ENCODE measurements around the gene HSD17B7. TPM values are rescaled to one million over a fixed set of nuclear protein-coding genes. Genes with fewer than 3 reads are reported as not detected.
"Not testable (repeated sequence)": the region's sequence is repeated elsewhere in the genome, so short reads cannot be mapped to it uniquely, and the experiment has no call there.

HSD17B7 gene
- total RNA-seq = 25.0 TPM
- long read RNA-seq, transcript HSD17B7-201 (9 exons, 1,190 nt) = major isoform, 22 of 28 reads
- long read RNA-seq, partial matches to known transcripts = 1 of 28 reads
- long read RNA-seq, other reads (novel, unspliced or antisense) = 3 of 28 reads

GRCh38 chr1:162790303-162790984 is at the start of gene HSD17B7:
Gene HSD17B7 (plus strand): TSS chr1:162790702. CDS start chr1:162790801, 99 bp downstream.
- ATAC-seq = peak; percentile 100
- H3K4me1 ChIP-seq; H3K27me3 ChIP-seq (ENCODE audit: low read depth); H3K9me3 ChIP-seq; intact Hi-C loops (cut with DNase I): not testable (repeated sequence)
- Histone ChIP-seq H3K36me3 (peaks cover 17% of the 10 kb centered on the region), H3K4me3 (peak within 1 kb of the TSS; percentile 54), H3K27ac (peak within 1 kb of the TSS; percentile 84)
- DNase-seq = peak; percentile 90

DNA sequence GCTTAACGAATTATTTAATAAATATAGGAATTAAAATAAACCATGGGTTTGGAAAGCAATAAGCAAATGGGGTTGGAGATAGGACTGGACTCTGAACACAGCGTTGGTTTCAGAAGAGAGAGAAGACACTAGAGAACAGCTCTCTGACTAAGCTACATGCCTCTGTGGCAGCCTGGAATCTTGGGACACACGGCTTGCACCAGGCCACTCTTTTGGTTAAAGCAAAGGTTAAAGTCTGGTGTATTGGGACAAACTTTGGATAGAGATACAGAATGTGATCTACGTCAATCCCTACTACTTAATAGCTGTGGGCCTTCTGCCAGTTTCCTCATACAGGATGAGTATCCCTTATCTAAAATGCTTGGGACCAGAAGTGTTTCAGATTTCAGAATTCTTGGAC is 49.7 kb upstream of the HSD17B7 start:
- TF ChIP-seq CTCF (IDR thresholded peaks at IDR 0.05) = no peak
- peaks cover 5% of the 10 kb centered on the region for H3K4me1 ChIP-seq
- no peaks in the 10 kb centered on the region for H3K36me3 ChIP-seq
- H3K4me3 ChIP-seq = no peak overlapping the region
- no peaks in the 10 kb centered on the region for H3K27me3 ChIP-seq (ENCODE audit: low read depth)
- intact Hi-C loops (cut with DNase I) = no loop called here
- no peak for DNase-seq
- H3K27ac ChIP-seq = no peak overlapping the region
- ATAC-seq = no peak
- H3K9me3 ChIP-seq = no peaks in the 10 kb centered on the region

- no peak for DNase-seq
- no peaks in the 10 kb centered on the region for H3K4me1 ChIP-seq
- ATAC-seq = no peak
- no peaks in the 10 kb centered on the region for H3K27me3 ChIP-seq (ENCODE audit: low read depth)
- H3K4me3 ChIP-seq = no peak overlapping the region
- H3K36me3 ChIP-seq = no peaks in the 10 kb centered on the region
- intact Hi-C loops (cut with DNase I) = no loop called here
- H3K27ac ChIP-seq = no peak overlapping the region
- TF ChIP-seq CTCF (IDR thresholded peaks at IDR 0.05) = no peak
- H3K9me3 ChIP-seq = no peaks in the 10 kb centered on the region
Measured at GRCh38 chr1:162741574-162741973, 48.9 kb upstream of the HSD17B7 start.

DNA sequence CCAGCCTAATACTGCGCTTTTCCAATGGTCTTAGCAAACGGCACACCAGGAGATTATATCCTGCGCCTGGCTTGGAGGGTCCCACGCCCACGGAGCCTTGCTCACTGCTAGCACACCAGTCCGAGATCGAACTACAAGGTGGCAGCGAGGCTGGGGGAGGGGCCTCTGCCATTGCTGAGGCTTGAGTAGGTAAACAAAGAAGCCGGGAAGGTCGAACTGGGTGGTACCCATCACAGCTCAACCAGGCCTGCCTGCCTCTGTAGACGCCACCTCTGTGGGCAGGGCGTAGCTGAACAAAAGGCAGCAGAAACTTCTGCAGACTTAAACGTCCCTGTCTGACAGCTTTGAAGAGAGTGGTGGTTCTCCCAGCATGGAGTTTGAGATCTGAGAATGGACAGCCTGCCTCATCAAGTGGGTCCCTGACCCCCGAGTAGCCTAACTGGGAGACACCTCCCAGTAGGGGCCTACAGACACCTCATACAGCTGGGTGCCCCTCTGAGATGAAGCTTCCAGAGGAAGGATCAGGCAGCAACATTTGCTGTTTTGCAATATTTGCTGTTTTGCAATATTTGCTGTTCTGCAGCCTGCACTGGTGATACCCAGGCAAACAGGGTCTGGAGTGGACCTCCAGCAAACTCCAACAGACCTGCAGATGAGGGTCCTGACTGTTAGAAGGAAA is 44.1 kb upstream of the HSD17B7 start:
- H3K27me3 ChIP-seq (ENCODE audit: low read depth); H3K4me1 ChIP-seq; H3K27ac ChIP-seq; H3K9me3 ChIP-seq; H3K4me3 ChIP-seq; H3K36me3 ChIP-seq; intact Hi-C loops (cut with DNase I); ATAC-seq; DNase-seq: not testable (repeated sequence)

DNA sequence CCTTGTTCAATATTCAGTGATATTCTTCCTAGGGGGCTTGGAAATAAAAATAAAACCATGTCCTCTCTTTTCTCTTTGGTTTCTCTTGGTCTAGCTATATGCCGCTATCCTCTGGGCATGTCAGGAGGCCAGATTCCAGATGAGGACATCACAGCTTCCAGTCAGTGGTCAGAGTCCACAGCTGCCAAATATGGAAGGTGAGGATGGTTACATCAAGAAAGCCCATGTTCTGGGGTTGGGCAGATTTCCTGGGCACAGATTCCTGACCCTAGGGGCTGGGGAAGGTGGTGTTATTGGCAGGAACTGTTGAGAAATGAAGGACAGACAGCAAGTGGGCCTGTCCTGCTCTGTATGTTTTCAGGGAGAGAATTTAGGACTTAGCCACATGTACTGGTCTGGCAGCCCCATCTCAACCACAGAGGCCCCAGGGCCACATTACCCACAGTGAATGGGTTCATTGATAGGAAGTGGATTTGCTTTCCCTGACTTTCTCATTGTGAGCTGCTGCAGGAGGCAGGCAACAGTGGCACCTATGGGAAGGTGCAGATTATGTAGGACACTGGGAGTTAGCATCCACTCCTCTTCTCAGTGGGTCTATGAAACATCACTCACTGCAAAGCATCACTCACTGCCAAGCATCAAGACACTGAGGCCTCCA is 37.4 kb upstream of the HSD17B7 start:
- TF ChIP-seq CTCF (IDR thresholded peaks at IDR 0.05) = no peak
- Histone ChIP-seq H3K4me1 (no peaks in the 10 kb centered on the region), H3K9me3 (no peaks in the 10 kb centered on the region), H3K36me3 (peaks cover 8% of the 10 kb centered on the region), H3K27ac (no peak overlapping the region), H3K27me3 (ENCODE audit: low read depth) (no peaks in the 10 kb centered on the region), H3K4me3 (no peak overlapping the region)
- intact Hi-C loops (cut with DNase I) = no loop called here
- DNase-seq (no peak), ATAC-seq (no peak)

DNA sequence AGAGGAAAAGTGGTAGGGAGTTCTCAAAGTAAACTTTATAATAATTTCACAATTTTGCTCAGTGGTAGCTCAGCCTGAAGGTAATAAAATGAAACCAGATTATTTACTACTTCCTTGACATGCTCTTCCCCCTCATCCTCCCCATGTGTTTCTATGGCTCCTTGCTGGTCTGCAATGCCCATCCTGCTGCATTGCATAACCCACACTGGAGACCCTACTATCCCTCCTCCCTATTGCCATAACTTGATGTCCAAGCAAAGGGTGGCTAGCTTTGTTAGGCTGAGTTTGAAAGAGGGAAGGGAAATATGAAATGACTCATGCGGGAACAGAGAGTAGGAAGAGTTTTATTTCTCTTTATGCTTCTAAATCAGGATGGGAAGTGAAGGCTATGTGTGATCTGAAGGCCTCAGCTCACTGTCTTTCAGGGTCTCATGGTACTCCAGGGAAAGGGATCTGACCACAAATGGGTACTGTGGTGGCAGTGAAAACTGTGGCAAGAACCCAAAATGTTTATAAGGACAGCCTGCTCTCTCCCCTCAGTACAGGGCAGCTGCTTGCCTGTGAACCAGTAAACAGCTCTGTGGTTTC is 36.4 kb upstream of the HSD17B7 start:
- H3K27me3 ChIP-seq (ENCODE audit: low read depth) = no peaks in the 10 kb centered on the region
- no peak for TF ChIP-seq CTCF (IDR thresholded peaks at IDR 0.05)

More for the DNA sequence above, 36.4 kb upstream of the HSD17B7 start:
- Histone ChIP-seq H3K36me3 (peaks cover 8% of the 10 kb centered on the region), H3K27ac (no peak overlapping the region), H3K4me1 (no peaks in the 10 kb centered on the region), H3K9me3 (no peaks in the 10 kb centered on the region), H3K4me3 (no peak overlapping the region)
- DNase-seq = no peak
- ATAC-seq = no peak
- intact Hi-C loops (cut with DNase I) = no loop called here
